Measurements from ENCODE around the gene DHX9.

Gene DHX9

GRCh38 chr1:182867861-182868260 is 28.7 kb downstream of the DHX9 start:
- H3K4me3 ChIP-seq (ENCODE audit: low read length): no peak overlapping the region
- DNase-seq (ENCODE audit: low read depth): no peak
- no peak for TF ChIP-seq CTCF (conservative IDR thresholded peaks at IDR 0.05; ENCODE audit: low read depth, low read length)

GRCh38 chr1:182869241-182869666 is 30.1 kb downstream of the DHX9 start:
- no peak overlapping the region for H3K4me3 ChIP-seq (ENCODE audit: low read length)
- DNase-seq (ENCODE audit: low read depth): no peak
- no peak for TF ChIP-seq CTCF (conservative IDR thresholded peaks at IDR 0.05; ENCODE audit: low read depth, low read length)

- DNase-seq (ENCODE audit: low read depth): no peak
- TF ChIP-seq CTCF (conservative IDR thresholded peaks at IDR 0.05; ENCODE audit: low read depth, low read length): no peak
- H3K4me3 ChIP-seq (ENCODE audit: low read length): no peak overlapping the region
These were observed 33.7 kb downstream of the DHX9 start for GRCh38 chr1:182872881-182873280.

GRCh38 chr1:182875889-182876288 is 36.7 kb downstream of the DHX9 start:
- TF ChIP-seq CTCF (conservative IDR thresholded peaks at IDR 0.05; ENCODE audit: low read depth, low read length): no peak
- DNase-seq (ENCODE audit: low read depth): no peak
- H3K4me3 ChIP-seq (ENCODE audit: low read length): no peak overlapping the region

- DNase-seq (ENCODE audit: low read depth): no peak
- H3K4me3 ChIP-seq (ENCODE audit: low read length): no peak overlapping the region
- no peak for TF ChIP-seq CTCF (conservative IDR thresholded peaks at IDR 0.05; ENCODE audit: low read depth, low read length)
These were observed 38.2 kb downstream of the DHX9 start for GRCh38 chr1:182877331-182877730.

- TF ChIP-seq CTCF (conservative IDR thresholded peaks at IDR 0.05; ENCODE audit: low read depth, low read length): no peak
- H3K4me3 ChIP-seq (ENCODE audit: low read length): no peak overlapping the region
- DNase-seq (ENCODE audit: low read depth): no peak
These were observed 38.7 kb downstream of the DHX9 start for GRCh38 chr1:182877842-182878241.

- no peak overlapping the region for H3K4me3 ChIP-seq (ENCODE audit: low read length)
- no peak for TF ChIP-seq CTCF (conservative IDR thresholded peaks at IDR 0.05; ENCODE audit: low read depth, low read length)
- no peak for DNase-seq (ENCODE audit: low read depth)
These were observed 45.7 kb downstream of the DHX9 start for GRCh38 chr1:182884872-182885271.

Measured in retinal pigment epithelial cell (primary cell).